ENCODE results near the gene ATCAY. TPM values are rescaled to one million over a fixed set of nuclear protein-coding genes. Genes with fewer than 3 reads are reported as not detected.

The ATCAY gene, protein sequence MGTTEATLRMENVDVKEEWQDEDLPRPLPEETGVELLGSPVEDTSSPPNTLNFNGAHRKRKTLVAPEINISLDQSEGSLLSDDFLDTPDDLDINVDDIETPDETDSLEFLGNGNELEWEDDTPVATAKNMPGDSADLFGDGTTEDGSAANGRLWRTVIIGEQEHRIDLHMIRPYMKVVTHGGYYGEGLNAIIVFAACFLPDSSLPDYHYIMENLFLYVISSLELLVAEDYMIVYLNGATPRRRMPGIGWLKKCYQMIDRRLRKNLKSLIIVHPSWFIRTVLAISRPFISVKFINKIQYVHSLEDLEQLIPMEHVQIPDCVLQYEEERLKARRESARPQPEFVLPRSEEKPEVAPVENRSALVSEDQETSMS
- not detected for total RNA-seq

DNA sequence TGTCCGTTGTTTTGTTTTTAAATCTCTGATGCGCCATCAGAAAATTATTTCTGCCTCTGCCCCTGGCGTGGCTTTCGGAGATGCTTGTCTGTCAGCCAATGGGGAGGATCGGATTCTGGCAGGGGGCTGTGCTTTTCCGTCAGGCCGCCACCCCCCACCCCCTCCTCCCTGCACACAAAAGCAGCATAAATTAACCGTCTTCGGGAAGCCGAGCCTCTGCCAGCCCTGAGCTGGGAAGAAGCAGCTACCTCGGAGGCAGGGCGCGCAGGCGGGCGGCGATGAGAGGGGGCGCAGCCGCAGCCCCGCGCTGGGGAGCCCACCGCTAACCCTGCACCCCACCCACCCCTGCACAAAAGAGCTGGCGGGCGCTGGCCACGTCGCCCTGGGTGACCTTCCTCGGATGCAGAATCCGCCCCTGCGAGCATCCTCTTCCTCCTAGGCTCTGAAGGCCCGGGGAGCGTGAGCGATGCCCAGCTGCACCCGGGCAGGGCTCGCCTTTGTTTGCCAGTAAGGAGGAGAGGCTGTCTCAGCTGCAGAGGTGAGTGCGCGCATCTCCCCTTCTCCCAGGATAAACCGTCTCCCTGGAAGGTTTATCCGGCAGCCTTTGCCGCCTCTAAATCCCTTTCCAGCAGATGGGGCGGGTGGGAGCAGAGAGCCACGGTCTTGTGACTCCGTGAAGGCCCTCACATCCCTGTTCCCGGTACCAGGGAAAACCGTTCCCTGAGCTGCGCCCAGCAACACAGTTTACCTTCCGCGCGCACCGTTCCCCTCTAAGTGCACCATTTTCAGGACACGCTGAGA is at the start of gene ATCAY:
Gene ATCAY, plus strand, starts transcription at position 215 of the 801 bp plus-strand sequence. CDS start 5,083 bp downstream, outside the sequence.
- DNase-seq: no peak

DNA sequence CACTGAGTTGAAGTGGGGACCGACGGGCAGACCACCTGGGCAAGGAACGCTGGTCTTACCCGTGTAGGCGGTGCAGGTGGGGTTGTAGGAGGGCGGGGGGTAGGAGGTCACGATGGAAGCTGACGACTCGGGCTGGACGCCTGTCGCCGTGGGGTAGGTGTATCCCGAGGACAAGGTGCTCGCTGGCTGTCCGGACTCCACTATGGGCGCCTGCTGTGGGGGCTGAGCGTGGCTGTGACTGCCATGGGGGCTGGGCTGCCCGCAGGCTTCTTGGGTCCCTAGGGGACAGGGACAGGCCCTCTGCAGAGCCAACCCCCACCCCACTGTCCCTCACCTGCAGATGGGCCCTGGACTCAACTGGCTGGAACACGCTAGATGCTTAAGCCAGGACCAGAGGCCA is 48.9 kb upstream of the ATCAY start:
- no peak for DNase-seq

DNA sequence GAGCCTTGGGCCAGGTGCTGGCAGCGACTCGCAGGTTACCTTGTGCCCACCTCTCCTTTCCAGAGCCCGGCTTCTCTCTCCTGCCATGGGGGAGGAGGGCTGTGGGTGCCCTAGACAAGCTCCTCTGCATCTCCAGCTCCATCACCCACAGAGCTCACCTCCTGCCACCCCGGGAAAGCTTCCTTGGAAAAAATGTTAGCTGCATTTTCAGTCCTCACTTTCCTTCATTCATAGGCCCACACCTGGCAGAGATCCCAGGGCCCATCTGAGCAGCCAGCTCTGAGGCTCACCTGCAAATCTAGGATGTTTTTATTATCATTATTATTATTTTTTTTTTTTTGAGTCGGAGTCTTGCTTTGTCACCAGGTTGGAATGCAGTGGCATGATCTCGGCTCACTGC is 48.5 kb upstream of the ATCAY start:
- no peak for DNase-seq

DNA sequence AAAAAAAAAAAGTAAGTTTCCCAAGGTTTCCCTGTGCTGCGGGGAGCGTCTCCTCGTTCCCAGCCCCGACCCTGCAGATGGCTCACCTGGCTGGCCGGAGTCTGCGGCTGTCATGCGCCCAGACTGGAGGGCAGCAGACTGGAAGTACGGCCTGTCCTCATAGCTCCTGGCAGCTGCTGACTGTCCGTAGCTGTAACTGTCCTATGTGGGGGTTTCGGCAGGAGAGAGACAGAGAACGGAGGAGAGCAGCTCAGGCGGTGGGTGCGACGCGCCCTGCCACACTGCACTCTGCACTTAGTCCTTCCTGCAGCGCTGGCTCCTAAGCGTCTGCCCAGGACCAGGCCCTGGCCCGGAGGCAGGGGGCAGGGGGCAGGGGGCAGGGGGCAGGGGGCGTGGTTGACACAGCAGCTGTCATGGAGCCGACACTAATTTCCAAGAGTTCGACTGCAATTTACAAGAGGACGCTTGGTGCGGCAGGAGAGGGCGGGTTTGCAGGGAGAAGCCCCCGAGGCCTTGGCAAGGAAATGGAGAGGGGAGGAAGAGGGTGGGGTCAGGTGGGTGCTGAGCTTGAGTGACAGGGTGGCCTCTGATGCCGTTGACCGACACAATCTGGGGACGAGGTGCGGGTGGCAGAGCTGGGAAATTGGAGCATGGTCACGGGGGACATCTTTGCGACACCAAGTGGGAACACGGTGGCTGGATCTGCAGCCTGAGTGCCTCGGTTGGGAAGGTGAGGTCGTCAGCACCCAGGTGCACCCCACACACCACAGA is 46.7 kb upstream of the ATCAY start:
- DNase-seq: no peak

DNA sequence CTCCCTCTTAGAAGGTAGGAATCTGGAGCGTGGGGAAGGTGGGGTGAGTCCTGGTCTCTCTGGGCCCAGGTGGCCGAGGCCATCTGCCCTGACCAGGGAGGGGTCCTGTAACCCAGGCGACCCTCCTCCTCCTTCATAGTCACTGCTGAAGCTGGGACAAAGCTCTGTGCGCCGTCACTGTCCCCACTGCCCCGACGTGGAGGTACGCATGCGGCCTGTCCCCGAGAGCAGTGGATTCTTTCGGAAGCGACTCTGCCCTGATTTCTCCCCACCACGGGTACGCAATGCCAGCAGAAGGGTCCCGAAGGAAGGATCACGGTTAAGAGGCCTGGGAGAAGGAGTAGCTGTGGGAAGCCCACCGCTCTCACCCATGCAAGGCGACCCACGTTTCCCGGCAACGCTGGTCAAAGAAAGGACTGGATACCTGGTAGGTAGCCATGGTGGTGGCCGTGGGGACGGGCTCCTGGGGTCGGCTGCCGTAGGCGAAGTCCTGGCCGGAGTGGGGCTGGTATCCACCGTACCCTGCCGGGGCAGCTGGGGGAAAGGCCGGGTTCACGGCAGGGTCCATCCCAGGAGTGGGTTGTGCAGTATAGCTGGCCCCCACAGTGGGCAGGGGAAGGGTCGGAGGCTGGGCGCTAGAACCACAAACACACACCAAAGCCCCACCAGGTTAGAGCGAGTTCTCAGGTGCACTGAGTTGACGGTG is 46.0 kb upstream of the ATCAY start:
- no peak for DNase-seq

DNA sequence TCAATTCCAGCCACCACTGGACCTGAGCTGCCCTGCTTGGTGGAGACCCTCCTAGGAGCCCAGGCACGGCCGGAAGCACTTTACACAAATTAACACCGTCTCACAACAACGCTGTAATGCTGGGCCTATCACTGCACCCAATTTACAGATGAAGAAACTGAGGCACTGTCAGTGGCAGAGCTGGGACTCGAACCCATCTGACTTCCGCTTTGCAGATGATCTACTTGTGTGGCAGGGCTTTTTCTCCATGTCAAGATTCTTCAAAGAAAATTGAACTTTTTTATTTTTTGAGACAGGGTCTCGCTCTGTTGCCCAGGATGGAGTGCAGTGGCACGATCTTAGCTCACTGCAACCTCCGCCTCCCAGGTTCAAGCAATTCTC is 45.4 kb upstream of the ATCAY start:
- no peak for DNase-seq

DNA sequence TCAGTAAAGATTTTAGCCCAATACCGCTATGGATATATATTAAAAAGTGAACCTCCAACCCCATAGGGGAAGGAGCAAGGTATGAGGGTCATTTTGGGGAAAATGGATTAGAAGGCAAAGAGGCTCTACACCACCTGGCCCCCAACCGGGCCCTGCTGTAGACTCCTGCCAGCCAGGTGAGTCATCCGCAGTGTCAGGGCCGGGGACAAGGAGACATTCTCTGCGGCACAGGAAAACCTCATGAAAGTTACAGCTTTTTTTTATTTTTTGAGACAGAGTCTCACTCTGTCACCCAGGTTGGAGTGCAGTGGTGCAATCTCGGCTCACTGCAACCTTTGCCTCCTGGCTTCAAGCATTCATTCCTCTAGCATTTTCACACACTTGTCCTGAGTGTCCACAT is 43.6 kb upstream of the ATCAY start:
- DNase-seq: no peak

DNA sequence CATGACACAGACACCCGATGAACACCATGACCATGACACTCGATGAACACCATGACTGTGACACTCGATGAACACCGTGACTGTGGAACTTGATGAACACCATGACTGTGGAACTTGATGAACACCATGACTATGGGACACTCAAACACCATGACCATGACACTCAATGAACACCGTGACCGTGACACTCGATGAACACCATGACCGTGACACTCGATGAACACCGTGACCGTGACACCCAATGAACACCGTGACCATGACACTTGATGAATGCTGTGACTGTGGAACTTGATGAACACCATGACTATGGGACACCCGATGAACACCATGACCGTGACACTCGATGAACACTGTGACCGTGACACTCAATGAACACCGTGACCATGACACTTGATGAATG is 43.2 kb upstream of the ATCAY start:
- no peak for DNase-seq

DNA sequence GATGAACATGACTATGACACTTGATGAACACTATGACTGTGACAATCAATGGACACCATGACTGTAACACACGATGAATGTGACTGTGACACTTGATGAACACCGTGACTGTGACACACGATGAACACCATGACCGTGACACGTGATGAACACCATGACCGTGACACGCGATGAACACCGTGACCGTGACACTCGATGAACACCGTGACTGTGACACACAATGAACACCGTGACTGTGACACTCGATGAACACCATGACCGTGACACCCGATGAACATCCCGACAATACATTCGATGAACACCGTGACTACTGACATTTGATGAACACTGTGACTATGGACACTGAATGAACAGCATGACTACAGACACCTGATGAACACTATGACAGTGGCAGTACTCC is 42.6 kb upstream of the ATCAY start:
- no peak for DNase-seq

DNA sequence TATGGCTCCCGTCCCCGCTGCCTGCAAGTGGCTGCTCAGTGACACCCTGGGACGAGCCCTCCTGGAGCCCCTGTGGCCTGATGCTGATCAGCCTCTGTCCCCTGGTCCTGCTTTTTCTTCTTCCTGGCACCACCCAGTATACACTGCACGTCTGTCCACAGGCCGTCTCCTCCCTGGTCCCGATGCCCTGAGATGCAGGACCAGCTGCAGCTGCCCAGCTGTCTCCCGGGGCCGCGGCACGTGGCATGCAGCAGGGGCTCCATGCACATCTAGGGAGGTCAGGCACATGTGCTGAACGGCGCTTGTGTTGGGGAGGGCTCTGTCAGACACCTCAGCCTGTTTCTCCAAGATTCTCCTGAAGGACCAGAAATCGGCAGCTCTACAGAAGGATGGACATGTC is 41.8 kb upstream of the ATCAY start:
- DNase-seq: no peak

DNA sequence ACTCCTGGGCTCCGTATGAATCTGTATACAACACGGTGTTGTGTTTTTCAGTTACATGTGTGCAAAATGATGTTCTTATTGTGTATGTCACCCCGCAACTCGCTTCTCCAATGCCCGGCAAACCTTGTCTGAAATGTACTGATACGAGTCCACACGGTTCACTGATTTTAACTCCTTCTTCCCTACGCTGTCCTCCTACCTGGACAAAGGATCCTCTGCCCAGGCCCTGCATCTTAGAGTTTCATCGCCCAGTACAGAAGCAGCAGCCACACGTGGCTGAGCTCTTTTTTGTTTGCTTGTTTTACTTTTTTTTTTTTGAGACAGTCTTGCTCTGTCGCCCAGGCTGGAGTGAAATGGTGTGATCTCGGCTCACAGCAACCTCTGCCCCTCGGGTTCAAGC is 40.5 kb upstream of the ATCAY start:
- DNase-seq: no peak

DNA sequence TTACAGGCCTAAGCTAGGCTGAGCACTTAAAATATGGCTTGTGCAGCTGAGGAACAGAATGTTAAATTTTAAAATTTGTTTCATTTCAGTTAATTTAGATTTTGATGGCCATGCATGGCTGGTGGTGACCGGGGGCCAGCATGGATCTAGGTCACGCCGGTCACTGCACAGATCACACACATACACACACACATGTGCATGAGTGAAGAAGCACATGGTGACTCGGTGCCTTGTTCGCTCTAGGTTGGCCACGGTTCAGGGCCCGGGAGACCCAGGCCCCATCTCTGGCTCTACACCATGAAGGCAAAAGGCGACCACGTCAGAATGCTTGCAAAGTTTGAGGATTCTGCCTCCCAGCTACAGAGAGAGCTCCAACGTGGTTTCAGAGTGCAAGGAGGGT is 39.7 kb upstream of the ATCAY start:
- no peak for DNase-seq

DNA sequence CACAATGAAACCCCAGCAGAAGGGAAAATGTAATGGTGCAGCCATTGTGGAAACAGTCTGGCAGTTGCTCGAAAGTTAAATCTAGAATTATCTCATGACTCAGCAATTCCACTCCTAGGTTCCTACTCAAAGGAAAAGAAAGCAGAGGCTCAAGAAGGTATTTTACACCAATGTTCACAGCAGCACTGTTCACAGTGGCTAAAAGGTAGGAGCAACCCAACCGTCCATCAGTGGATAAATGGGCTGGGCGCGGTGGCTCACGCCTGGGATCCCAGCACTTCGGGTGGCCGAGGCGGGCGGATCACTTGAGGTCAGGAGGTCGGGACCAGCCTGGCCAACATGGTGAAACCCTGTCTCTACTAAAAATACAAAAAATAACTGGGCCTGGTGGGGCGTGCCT is 37.5 kb upstream of the ATCAY start:
- no peak for DNase-seq

DNA sequence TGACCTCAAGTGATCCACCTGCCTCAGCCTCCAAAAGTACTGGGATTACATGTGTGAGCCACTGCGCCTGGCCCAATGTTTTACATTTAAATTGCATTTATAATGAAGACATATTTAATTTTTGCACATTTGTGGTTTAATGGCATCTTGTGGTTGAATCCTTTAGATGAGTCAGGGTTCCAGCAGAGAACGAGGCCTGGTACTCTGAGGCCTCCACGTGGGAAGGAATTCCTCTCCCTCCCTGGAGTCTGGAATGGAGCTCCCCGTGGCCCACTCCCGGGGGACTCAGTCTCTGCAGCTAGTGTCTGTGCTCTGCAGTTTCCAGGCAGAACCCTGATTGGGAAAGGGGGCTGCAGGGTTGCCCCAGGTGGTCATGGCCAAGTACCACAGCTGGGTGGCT is 35.9 kb upstream of the ATCAY start:
- no peak for DNase-seq

DNA sequence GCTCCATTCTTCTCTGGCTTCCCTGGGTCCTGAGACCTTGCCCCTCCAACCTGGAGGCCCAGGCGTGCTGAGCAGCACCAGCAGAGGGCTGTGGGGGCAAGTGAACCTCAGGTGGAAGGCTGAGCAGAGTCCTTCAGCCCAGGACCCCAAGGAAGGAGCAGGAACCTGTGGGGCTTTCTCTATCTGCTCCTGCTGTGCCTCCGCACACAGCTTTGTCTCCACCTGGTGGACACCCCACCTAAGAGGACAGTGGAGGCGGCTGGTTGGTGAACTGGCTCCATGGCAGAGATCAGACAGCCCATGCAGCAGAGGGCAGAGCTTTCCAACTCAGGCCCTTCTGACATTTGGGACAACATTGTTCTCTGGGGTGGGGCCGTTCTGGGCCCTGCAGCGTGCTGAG is 31.4 kb upstream of the ATCAY start:
- peak; percentile 33 for DNase-seq

DNA sequence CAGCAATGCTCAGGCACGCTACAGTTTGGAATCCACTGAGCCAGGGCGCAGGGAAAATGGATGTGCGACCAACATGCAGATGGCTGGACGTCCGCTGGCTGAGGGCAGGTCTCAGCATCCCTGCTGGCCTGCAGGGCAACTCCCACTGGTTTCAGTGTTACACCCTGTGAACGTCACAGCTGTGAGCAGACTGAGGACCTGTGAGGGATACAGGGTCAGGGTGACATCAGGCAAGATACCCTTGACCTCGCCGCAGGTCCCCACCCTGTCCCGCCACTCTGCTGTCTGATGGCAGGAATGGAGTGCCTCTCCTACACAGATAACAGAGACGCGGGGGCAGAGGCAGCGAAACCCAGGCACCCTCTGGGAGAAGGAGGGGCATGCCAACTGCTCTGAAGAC is 30.7 kb upstream of the ATCAY start:
- no peak for DNase-seq

DNA sequence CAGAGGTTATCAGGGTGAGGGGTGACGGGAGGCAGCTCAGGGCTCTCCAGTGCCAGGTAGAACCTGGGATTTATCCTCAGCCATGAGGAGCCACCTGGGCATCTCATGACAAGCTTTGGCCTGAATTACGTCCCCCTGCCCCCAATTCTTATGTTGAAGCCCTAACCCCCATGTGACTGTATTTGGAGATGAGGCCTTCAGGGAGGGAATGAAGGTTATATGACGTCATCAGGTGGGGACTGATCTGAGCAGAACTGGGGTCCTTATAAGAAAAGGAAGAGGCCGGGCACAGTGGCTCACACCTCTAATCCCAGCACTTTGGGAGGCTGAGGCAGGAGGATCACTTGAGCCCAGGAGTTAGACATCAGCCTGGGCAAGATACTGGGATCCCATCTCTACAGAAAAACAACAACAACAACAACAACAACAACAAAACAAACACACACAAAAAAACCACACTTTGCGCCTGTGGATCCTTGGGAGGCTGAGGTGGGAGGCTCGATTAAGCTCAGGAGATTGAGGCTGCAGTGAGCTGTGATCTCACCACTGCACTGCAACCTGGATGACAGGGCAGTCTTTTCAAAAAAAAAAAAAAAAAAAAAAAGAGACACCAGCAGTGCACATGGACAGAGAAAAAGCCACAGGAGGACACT is 30.0 kb upstream of the ATCAY start:
- DNase-seq: no peak

DNA sequence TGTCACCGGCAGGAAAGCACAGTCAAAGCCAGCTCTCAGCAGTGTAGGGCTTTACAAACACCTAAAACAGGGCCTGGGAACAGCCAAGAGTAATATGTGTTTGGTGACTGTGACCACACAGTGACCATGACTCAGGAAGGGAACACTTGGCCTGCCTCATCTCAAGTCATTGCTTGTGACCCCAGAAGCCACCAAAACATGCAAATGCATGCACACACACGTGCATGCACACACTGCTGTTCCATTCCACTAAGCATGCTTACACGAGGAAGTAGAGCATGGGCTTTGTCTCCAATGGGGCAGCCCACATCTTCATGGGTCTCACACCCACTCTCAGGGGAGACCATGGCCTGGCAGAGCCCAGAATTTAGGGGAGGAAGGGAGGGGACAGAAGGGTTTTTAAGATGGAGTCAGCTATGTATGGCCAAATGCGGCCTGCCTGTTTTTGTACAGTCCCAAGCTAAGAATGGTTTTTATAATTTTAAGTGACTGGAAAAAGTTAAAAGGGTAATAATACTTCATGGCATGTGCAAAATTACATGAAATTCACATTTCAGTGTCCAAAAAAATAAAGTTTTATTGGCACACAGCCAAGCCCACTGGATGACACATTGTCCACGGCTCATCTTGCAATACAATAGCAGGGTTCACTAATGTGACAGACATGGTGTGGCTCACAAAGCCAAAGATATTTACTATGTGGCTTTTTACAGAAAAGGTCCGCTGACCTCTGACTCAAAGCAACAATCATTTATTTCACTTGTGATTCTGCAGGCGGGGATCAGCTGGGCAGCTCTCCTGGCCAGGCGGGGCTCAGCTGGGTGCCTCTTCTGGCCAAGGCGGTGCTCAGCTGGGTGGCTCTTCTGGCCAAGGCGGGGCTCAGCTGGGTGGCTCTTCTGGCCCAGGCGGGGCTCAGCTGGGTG is 29.0 kb upstream of the ATCAY start:
- DNase-seq: no peak

DNA sequence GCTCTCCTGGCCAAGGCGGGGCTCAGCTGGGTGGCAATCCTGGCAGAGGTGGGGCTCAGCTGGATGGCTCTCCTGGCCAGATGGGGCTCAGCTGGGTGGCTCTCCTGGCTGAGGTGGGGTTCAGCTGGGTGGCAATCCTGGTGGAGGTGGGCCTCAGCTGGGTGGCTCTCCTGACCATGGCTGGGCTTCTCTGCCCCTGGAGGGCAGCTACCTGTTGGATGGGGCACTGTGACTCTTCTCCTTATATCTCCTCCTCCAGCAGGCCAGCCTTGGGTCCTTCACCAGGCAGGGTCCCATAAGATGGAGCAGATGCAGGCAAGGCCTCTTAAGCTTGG is 28.3 kb upstream of the ATCAY start:
- no peak for DNase-seq

DNA sequence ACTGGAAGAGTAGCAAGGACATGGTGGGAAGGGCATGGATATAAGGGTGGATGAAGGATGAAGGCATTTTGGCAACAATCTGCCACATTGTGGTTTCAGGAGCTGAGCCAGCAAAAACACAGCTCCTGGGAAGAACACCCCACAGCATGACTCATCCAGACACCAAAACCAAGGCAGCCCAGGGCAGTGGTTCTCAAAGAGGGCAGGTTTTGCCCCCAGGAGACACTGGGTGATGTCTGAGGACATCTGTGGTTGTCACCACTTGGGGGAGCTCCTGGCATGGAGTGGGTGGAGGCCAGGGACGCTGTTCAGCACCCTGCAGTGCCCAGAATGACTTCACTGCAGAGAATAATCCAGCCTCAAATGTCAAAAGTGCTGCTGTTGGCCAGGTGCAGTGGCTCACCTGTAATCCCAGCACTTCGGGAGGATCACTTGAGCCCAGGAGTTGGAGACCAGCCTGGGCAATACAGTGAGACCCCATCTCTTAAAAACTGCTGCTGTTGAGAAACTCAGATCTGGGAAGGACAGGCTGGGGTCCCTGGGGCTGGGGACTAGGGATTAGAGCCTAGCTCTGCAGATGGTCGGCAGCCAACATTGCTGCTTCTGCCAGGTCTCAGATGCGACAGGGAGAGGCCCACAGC is 27.8 kb upstream of the ATCAY start:
- peak; percentile 21 for DNase-seq

DNA sequence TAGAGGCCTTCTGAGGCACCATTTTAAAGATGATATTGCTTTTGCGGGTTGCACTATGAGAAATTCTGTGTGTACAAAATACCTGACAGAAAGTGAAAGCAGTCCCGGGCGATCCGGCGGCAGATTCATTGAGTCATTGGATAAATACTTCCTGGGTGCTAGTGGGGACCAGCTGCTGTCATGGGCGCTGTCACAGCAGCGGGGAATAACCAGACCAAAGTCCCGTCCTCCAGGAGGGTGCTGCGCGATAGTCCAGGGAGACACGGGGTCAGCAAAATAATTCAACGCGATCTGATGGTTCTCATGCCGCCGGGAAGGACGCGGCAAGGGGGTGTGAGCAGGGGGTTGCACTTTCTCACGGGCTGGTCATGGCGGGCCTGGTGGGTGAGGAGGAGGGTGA is 25.2 kb upstream of the ATCAY start:
- no peak for DNase-seq
